CD4-positive, alpha-beta T cell (primary cell): Measurements from ENCODE around the gene ANO6. TPM values are rescaled to one million over a fixed set of nuclear protein-coding genes. Genes with fewer than 3 reads are reported as not detected.

Experiments
- ATAC-seq: fragments of 200-7000 bp; cut with Tn5 transposase; one replicate; pipeline ENCODE4 v1.10.0; 2022; ENCODE audit warnings: mild to moderate bottlenecking; ENCODE audit not compliant: poor library complexity
- CTCF ChIA-PET: fragments of 350-600 bp; sonication (Branson Sonifier 250); formaldehyde crosslinking; loops from one replicate; lab custom pipeline; 2021; ENCODE audit warnings: antibody characterized with exemption, inconsistent platforms; lab: Charles Lee
- POLR2A ChIA-PET: fragments of 350-600 bp; sonication (Branson Sonifier 250); formaldehyde crosslinking; loops from one replicate; lab custom pipeline; 2021; ENCODE audit warnings: antibody characterized with exemption, inconsistent platforms; lab: Charles Lee
- DNase-seq, 14 experiments: peaks; one replicate each; pipeline ENCODE4 v3.0.0-alpha.2; 2013 to 2020; ENCODE audit warnings: mixed read lengths in 2 of 14
- H3K27ac ChIP-seq, 2 donors: one replicate each; pipeline versions ENCODE4 v1.5.1 to v1.7.0; 2013; ENCODE audit warnings: low read length in 2 of 2, low read depth in 1 of 2, mild to moderate bottlenecking in 1 of 2
- H3K27me3 ChIP-seq, 2 experiments: 1 replicate in 1 of 2; 2 replicates in 1 of 2; pipeline versions ENCODE4 v1.6.1 to v1.7.0; 2013; ENCODE audit warnings: low read length in 2 of 2, control low read depth in 1 of 2, mild to moderate bottlenecking in 1 of 2, moderate library complexity in 1 of 2; ENCODE audit not compliant: insufficient read depth in 2 of 2, control insufficient read depth in 1 of 2
- H3K36me3 ChIP-seq: one replicate; pipeline ENCODE4 v1.6.1; 2013; ENCODE audit warnings: low read length, control low read depth; ENCODE audit not compliant: insufficient read depth
- H3K4me1 ChIP-seq: one replicate; pipeline ENCODE4 v1.6.1; 2013; ENCODE audit warnings: low read length, control low read depth; ENCODE audit not compliant: insufficient read depth
- H3K4me3 ChIP-seq: one replicate; pipeline ENCODE4 v1.5.1; 2013; ENCODE audit warnings: mild to moderate bottlenecking, low read length, moderate library complexity
- H3K9me3 ChIP-seq, 2 experiments: 1 replicate in 1 of 2; 2 replicates in 1 of 2; pipeline versions ENCODE4 v1.6.1 to v1.7.0; 2013; ENCODE audit warnings: low read length in 2 of 2, mild to moderate bottlenecking in 2 of 2, control low read depth in 1 of 2, moderate library complexity in 1 of 2; ENCODE audit not compliant: control insufficient read depth in 1 of 2, insufficient read depth in 1 of 2
- H3K27ac Mint-ChIP-seq: one replicate; pipeline ENCODE4 v1.8.0; 2020; ENCODE audit warnings: mixed read lengths
- H3K27me3 Mint-ChIP-seq: one replicate; pipeline ENCODE4 v1.8.0; 2021; ENCODE audit warnings: mixed read lengths
- H3K36me3 Mint-ChIP-seq: one replicate; pipeline ENCODE4 v1.8.0; 2021; ENCODE audit warnings: low read depth, mixed read lengths
- H3K4me1 Mint-ChIP-seq: one replicate; pipeline ENCODE4 v1.8.0; 2021; ENCODE audit warnings: low read depth, mixed read lengths
- H3K4me3 Mint-ChIP-seq: one replicate; pipeline ENCODE4 v1.8.0; 2020; ENCODE audit warnings: mild to moderate bottlenecking, mixed read lengths
- H3K9me3 Mint-ChIP-seq: one replicate; pipeline ENCODE4 v1.8.0; 2020; ENCODE audit warnings: mixed read lengths
- CTCF ChIP-seq: fragments of 200-600 bp; IDR thresholded peaks from one replicate; pipeline ENCODE4 v1.8.0; 2022; ENCODE audit warnings: antibody characterized with exemption, mild to moderate bottlenecking
- intact Hi-C, 2 experiments: fragments of 100-400 bp; cut with DNase I in 1 of 2; cut with micrococcal nuclease in 1 of 2; formaldehyde crosslinking; loops; one replicate each; pipeline versions ENCODE4 v1.15.1 to v1.9.0; 2023 to 2025; cut with DNase I, micrococcal nuclease
- total RNA-seq, 174 experiments: library from RNA in 2 of 174; stranded (reverse) in 2 of 174; gene quantifications; one replicate each; pipeline ENCODE4 v1.2.3 and lab custom pipeline; 2021 to 2026

The ANO6 gene
- total RNA-seq, 2 experiments from 2014 or later, result 11.6 to 11.7 TPM

GRCh38 chr12:45216983-45217485, 1.1 kb downstream of the ANO6 start:
- no peak for TF ChIP-seq CTCF
- Histone ChIP-seq H3K27ac (peak overlapping the region in 1 of 2 donors; percentile 15), H3K36me3 (no peaks in the 10 kb centered on the region), H3K9me3 (no peaks in the 10 kb centered on the region), H3K4me1 (peaks cover 23% of the 10 kb centered on the region), H3K4me3 (peak overlapping the region; percentile 92), H3K27me3 (no peaks in the 10 kb centered on the region)
- CTCF ChIA-PET, result interaction anchor here (1.5 kb wide), 1 partner anchor 18 kb away, joined by 4 read pairs; no protein-coding TSS in a partner anchor
- peak overlapping the region; percentile 62 for H3K27ac Mint-ChIP-seq
- ATAC-seq (no peak), DNase-seq (no peak)
- peak overlapping the region; percentile 93 for H3K4me3 Mint-ChIP-seq
- no peaks in the 10 kb centered on the region for H3K27me3 Mint-ChIP-seq
- no peaks in the 10 kb centered on the region for H3K9me3 Mint-ChIP-seq
- H3K4me1 Mint-ChIP-seq, result peaks cover 78% of the 10 kb centered on the region
- intact Hi-C loops, result loop anchor here in 1 of 2 experiments (10.0 kb wide), 1 partner anchor 518 kb away; no protein-coding TSS in a partner anchor
- peaks cover 11% of the 10 kb centered on the region for H3K36me3 Mint-ChIP-seq
- POLR2A ChIA-PET, result interaction anchor here (0.9 to 4.4 kb wide), 4 partner anchors 11 to 511 kb away, joined by 3 to 30 read pairs (median 16); partner anchors contain the start of gene ARID2

GRCh38 chr12:45217846-45218245, 2.0 kb downstream of the ANO6 start:
- Histone ChIP-seq H3K27ac (no peak overlapping the region), H3K9me3 (no peaks in the 10 kb centered on the region), H3K4me3 (peak overlapping the region; percentile 92), H3K27me3 (no peaks in the 10 kb centered on the region), H3K36me3 (no peaks in the 10 kb centered on the region), H3K4me1 (peaks cover 26% of the 10 kb centered on the region)
- H3K27ac Mint-ChIP-seq, result peak overlapping the region; percentile 62
- ATAC-seq (no peak), DNase-seq (no peak)
- ChIA-PET POLR2A (interaction anchor here (0.9 to 4.4 kb wide), 4 partner anchors 12 to 510 kb away, joined by 3 to 30 read pairs (median 16); partner anchors contain the start of gene ARID2), CTCF (interaction anchor here (1.5 kb wide), 1 partner anchor 17 kb away, joined by 4 read pairs; no protein-coding TSS in a partner anchor)
- peaks cover 11% of the 10 kb centered on the region for H3K36me3 Mint-ChIP-seq
- no peaks in the 10 kb centered on the region for H3K9me3 Mint-ChIP-seq
- TF ChIP-seq CTCF, result no peak
- no peaks in the 10 kb centered on the region for H3K27me3 Mint-ChIP-seq
- intact Hi-C loops, result loop anchor here in 1 of 2 experiments (10.0 kb wide), 1 partner anchor 517 kb away; no protein-coding TSS in a partner anchor
- H3K4me3 Mint-ChIP-seq, result peak overlapping the region; percentile 93
- peaks cover 80% of the 10 kb centered on the region for H3K4me1 Mint-ChIP-seq

GRCh38 chr12:45219621-45220020, 3.7 kb downstream of the ANO6 start:
- intact Hi-C loops, result loop anchor here in 1 of 2 experiments (10.0 kb wide), 1 partner anchor 515 kb away; no protein-coding TSS in a partner anchor
- CTCF ChIA-PET, result no interaction called here
- no peaks in the 10 kb centered on the region for H3K27me3 Mint-ChIP-seq
- H3K4me1 Mint-ChIP-seq, result peaks cover 82% of the 10 kb centered on the region
- H3K27ac ChIP-seq, result no peak overlapping the region
- H3K27me3 ChIP-seq, result no peaks in the 10 kb centered on the region
- POLR2A ChIA-PET, result no interaction called here
- ATAC-seq (no peak), DNase-seq (no peak)
- no peak overlapping the region for H3K27ac Mint-ChIP-seq
- no peak overlapping the region for H3K4me3 ChIP-seq
- peaks cover 30% of the 10 kb centered on the region for H3K4me1 ChIP-seq
- no peaks in the 10 kb centered on the region for H3K9me3 ChIP-seq
- no peaks in the 10 kb centered on the region for H3K9me3 Mint-ChIP-seq
- peak overlapping the region; percentile 49 for H3K4me3 Mint-ChIP-seq
- TF ChIP-seq CTCF, result no peak
- no peaks in the 10 kb centered on the region for H3K36me3 ChIP-seq
- peaks cover 14% of the 10 kb centered on the region for H3K36me3 Mint-ChIP-seq
